SJSA1 (cell line): ENCODE measurements around the gene LYPD6B. TPM values are rescaled to one million over a fixed set of nuclear protein-coding genes. Genes with fewer than 3 reads are reported as not detected.

Source experiments
- DNase-seq, 2 experiments: peaks; one replicate each; pipeline ENCODE4 v3.0.0-alpha.2; 2015 to 2020; ENCODE audit warnings: low spot score in 2 of 2, low read depth in 1 of 2
- H3K27ac ChIP-seq: fragments of 250-450 bp; sonication (Bioruptor Pico); 2 replicates; pipeline ENCODE4 v1.5.1; 2020; ENCODE audit warnings: mild to moderate bottlenecking, moderate library complexity
- H3K27me3 ChIP-seq: fragments of 250-450 bp; sonication (Bioruptor Pico); replicated peaks from 2 replicates; pipeline ENCODE4 v1.5.1; 2020; ENCODE audit warnings: mild to moderate bottlenecking, moderate library complexity
- H3K36me3 ChIP-seq: fragments of 250-450 bp; sonication (Bioruptor Pico); 2 replicates; pipeline ENCODE4 v1.5.1; 2020; ENCODE audit warnings: mild to moderate bottlenecking
- H3K4me1 ChIP-seq: fragments of 250-450 bp; sonication (Bioruptor Pico); replicated peaks from 2 replicates; pipeline ENCODE4 v1.6.1; 2021; ENCODE audit warnings: mild to moderate bottlenecking
- H3K4me3 ChIP-seq: fragments of 250-450 bp; sonication (Bioruptor Pico); 2 replicates; pipeline ENCODE4 v1.5.1; 2020; ENCODE audit warnings: mild to moderate bottlenecking
- H3K9me3 ChIP-seq: fragments of 250-450 bp; sonication (Bioruptor Pico); replicated peaks from 2 replicates; pipeline ENCODE4 v1.5.1; 2020; ENCODE audit warnings: mild to moderate bottlenecking
- total RNA-seq: library from RNA; depleted of rRNA; stranded (reverse); fragments of >200 nt; shearing (Covaris generic); gene quantifications from 2 replicates; pipeline ENCODE4 v1.2.3, GENCODE V29; 2014

The LYPD6B gene
- total RNA-seq, 1 experiment from 2014 or later: 35.7 TPM

DNA sequence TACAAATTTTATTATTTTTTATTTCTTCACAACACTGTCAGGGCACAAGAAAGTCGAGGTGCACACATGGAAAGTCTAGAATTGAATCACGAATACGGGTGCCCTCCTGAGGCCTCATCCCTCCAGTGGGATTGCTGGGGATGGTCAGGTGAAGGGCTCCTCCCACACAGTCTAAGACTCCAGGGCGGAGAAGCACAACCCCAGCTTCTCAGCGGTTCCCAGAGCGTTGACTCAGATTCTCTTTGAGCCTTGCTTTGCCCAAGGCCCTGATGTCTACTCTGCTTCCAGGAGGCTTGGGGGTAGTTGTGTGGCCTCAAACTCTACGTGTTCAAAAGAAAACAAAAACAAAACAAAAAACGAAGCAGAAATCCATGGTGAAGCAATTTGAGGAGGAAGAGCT is 108.4 kb downstream of the LYPD6B start:
- Histone ChIP-seq H3K9me3 (no peaks in the 10 kb centered on the region), H3K4me1 (0 out of 2 replicates have a peak, but pooled peaks cover under 1% of the 10 kb centered on the region), H3K27me3 (no peaks in the 10 kb centered on the region), H3K4me3 (no peak overlapping the region), H3K36me3 (no peaks in the 10 kb centered on the region), H3K27ac (no peak overlapping the region)
- DNase-seq: no peak

DNA sequence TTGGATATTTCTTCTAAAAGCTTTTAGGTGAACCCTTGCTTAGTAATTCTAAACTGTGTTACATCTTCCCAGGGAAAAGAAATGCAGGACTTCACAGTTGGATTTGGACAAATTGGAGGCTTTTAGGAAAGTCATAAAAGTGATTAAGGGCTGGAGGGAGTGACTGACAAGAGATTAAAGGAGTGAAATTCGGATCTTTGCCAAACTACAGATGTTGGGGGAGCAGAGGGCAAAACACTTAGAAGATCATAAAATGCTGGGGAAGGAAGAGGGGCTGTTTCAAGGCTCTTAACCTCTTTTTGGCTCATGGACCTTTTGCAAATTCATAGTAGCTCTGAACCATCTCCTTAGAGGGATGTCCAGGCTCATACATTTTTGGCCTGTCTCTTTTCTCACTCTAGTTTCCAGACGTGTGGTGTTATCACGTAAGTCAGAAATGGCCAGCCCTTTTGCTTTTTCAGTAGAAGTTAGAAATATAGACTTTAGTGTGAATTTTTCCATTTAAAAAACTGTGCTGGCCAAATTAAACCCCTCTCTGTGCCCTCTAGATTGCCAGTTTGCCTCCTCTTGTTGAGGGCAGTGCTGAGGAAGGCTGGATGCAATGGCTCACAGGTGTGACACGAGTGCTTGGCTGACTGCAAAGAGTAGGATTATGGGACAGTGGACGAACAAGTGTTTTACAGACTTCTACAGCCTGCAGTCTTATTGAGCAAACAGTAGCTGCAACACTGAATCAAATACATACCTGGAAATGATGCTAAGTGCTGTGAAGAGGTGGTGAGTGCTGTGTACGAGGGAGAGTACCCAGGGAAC is 109.9 kb downstream of the LYPD6B start:
- no peaks in the 10 kb centered on the region for H3K27me3 ChIP-seq
- H3K36me3 ChIP-seq: no peaks in the 10 kb centered on the region
- H3K9me3 ChIP-seq: no peaks in the 10 kb centered on the region
- no peak overlapping the region for H3K27ac ChIP-seq
- DNase-seq: no peak
- no peak overlapping the region for H3K4me3 ChIP-seq
- H3K4me1 ChIP-seq: peaks cover 7% of the 10 kb centered on the region; the same call in 1 of the 2 replicates

DNA sequence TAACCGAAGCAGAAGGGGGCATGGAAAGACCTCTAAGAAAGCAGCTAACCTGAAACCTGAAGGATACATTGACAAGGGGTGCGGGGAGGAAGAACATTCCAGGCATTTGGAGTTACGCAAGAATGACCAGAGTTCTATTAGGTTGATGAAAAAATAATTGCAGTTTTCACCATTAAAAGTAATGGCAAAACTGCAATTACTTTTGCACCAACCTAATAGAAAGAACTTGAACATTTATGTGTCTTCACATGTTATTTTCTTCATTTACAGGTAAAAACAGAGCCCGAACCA is 110.5 kb downstream of the LYPD6B start:
- H3K27me3 ChIP-seq: no peaks in the 10 kb centered on the region
- H3K9me3 ChIP-seq: no peaks in the 10 kb centered on the region
- no peak overlapping the region for H3K27ac ChIP-seq
- no peak for DNase-seq
- H3K36me3 ChIP-seq: no peaks in the 10 kb centered on the region
- H3K4me1 ChIP-seq: peaks cover 7% of the 10 kb centered on the region; the same call in 1 of the 2 replicates
- H3K4me3 ChIP-seq: no peak overlapping the region

DNA sequence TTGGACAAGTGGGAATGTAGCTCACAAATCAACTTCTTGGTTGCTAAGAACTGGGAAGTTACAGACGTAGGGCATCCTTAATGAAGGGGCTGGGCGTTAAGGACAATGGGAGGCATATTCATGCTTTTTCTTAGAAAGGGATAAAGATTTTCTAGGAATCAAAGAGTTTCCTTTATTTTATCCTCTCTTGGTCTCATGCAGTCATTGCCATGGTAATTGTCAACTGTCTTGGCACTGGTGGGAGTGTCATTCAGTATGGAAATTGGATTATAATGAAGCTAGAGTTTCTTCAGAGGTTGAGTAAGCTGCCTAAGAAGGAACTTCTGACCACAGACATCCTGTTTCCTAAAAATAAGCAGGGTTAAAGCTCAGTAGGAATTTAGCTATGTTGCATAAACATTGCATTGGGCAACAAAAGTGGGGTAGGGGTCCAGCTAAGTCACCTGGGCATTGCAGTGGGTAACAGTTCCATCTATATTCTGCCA is 114.0 kb downstream of the LYPD6B start:
- no peaks in the 10 kb centered on the region for H3K9me3 ChIP-seq
- no peaks in the 10 kb centered on the region for H3K27me3 ChIP-seq
- H3K4me3 ChIP-seq: no peak overlapping the region
- no peak overlapping the region for H3K27ac ChIP-seq
- H3K4me1 ChIP-seq: peaks cover 7% of the 10 kb centered on the region; the same call in 1 of the 2 replicates
- no peaks in the 10 kb centered on the region for H3K36me3 ChIP-seq
- DNase-seq: no peak

DNA sequence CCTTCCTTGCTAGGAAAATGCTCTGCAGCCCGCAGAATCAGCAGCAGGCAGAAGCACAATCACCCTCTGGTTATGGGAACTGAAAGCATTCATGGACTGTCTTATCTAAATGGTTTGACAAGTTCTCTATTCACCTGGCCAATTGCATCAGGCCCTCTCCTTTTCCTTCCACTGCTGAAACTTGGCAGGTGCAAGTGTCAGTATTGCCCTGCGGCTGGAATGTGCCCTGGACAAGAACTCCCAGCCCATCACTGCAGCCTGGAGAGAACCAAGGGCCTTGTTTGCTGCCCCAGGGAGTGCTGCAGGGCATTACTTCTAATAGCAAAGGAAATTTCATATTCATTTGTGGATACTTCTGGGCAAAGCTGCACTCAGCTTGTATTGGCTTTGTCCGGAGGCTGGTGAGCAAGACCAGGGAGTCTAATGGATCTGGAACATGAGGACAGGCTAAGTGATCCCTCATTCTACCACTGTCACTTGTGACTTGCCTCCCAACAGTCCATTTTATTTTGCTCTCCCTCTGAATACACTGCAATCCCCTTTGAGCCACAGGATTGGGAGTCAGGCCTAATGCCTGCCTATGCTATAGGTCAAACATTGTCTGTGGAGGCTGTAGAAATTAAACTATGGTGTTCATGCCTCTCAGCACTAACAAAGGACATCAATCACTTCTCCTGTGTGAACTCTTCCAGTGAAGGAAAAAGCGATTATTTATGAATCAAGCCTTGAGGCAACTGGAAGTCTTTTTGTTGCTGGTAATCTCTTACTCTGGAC is 116.9 kb downstream of the LYPD6B start:
- Histone ChIP-seq H3K36me3 (no peaks in the 10 kb centered on the region), H3K27ac (no peak overlapping the region), H3K27me3 (no peaks in the 10 kb centered on the region), H3K4me1 (peaks cover 7% of the 10 kb centered on the region; the same call in 1 of the 2 replicates), H3K4me3 (no peak overlapping the region), H3K9me3 (no peaks in the 10 kb centered on the region)
- DNase-seq: no peak

DNA sequence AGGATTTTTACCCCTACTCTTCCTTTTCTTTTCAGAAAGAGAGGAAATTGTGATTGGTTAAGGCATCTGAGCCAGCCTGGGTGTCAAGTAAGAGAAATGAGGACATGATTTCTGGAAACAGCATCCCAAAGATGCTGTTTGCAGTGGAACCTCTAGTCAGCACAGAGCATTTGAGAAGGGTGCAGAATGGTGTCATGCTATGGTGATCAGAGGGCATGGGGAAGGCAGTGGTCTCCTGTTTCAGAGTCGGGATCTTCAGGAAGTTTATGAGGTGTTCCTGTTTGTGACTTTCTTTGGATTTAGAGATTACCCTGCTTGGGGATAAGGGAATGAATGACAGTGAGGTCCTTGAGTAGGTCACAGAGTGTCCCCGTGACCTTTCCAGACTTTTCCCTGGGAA is 117.5 kb downstream of the LYPD6B start:
- Histone ChIP-seq H3K4me3 (no peak overlapping the region), H3K36me3 (no peaks in the 10 kb centered on the region), H3K27ac (no peak overlapping the region), H3K27me3 (no peaks in the 10 kb centered on the region), H3K9me3 (no peaks in the 10 kb centered on the region), H3K4me1 (peaks cover 7% of the 10 kb centered on the region; the same call in 1 of the 2 replicates)
- DNase-seq: no peak

DNA sequence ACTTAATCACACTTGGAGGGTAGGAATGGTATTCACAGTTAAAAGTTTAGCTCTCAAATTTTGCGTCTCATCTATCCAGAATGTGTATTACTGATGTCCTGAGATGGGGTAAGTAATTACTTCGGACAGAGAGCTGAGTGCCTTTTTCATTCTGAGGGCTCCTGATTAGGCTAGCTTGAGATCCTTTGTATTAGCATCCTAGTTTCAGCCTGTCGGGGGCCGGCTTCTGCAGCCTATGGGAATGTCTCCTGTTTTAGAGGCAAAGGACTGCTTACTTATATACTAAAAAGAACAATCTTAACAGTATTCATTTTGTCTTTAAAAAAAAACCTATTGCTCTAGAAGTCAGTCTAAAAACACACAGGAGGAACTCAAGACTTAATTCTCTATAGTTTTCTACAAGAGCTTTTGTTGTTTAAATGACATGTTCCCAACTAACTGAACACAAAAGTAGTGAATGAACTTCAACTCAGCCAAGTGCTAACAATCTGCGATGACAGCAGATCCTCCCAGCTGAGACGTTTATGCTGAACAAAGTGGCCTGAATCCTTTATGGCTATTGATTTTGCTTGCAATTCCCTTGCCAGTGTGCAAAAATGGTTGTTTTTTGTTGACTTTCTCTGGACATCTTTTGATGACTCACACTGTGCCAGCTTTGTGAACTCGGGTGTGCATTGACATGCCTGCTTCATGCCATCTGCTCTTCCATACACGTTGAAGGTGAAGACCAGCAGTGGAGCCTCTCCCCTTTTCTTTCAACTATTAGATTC is 118.7 kb downstream of the LYPD6B start:
- Histone ChIP-seq H3K27ac (no peak overlapping the region), H3K4me1 (peaks cover 7% of the 10 kb centered on the region; the same call in 1 of the 2 replicates), H3K9me3 (no peaks in the 10 kb centered on the region), H3K4me3 (no peak overlapping the region), H3K27me3 (no peaks in the 10 kb centered on the region), H3K36me3 (no peaks in the 10 kb centered on the region)
- no peak for DNase-seq

DNA sequence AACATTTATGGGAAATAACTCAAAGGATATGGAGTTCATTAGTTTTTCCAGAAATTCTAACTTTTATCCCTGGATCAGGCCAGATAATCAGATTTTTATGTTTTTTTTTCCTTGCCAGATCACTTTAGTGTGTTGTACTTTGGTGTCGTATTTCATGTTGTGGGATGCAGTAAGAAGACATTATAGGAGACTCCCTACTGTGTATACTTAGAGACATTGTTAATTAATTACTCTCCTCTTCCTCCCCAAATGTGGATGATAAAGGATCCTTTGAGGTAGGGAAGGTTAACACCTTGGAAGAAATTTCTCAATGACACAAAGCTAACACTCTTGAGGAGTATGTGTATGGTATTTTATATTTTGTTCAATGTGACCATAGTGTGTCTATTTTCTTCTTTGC is 120.5 kb downstream of the LYPD6B start:
- Histone ChIP-seq H3K27me3 (no peaks in the 10 kb centered on the region), H3K9me3 (no peaks in the 10 kb centered on the region), H3K4me1 (no peaks in the 10 kb centered on the region), H3K4me3 (no peak overlapping the region), H3K27ac (no peak overlapping the region), H3K36me3 (no peaks in the 10 kb centered on the region)
- no peak for DNase-seq

DNA sequence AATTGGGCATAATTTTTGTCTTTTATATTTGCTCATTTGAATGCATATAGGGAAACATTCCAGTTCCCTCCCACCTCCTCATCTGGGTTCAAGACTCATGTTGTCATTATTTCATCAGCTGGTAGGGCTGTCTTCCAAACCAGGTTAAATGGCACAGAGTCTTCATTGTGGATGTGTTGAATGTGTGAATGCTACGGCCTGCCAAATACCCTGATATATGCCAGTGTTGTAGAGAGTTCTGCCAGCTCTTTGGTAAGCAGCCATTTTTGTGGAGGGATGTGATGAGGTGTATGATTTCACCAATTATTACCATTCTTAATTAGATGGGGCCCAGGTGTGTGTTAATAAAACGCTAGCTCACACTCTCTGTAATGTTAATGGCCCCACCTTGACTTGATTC is 121.7 kb downstream of the LYPD6B start:
- no peaks in the 10 kb centered on the region for H3K9me3 ChIP-seq
- H3K27ac ChIP-seq: no peak overlapping the region
- H3K4me3 ChIP-seq: no peak overlapping the region
- no peak for DNase-seq
- H3K27me3 ChIP-seq: no peaks in the 10 kb centered on the region
- no peaks in the 10 kb centered on the region for H3K36me3 ChIP-seq
- H3K4me1 ChIP-seq: no peaks in the 10 kb centered on the region

DNA sequence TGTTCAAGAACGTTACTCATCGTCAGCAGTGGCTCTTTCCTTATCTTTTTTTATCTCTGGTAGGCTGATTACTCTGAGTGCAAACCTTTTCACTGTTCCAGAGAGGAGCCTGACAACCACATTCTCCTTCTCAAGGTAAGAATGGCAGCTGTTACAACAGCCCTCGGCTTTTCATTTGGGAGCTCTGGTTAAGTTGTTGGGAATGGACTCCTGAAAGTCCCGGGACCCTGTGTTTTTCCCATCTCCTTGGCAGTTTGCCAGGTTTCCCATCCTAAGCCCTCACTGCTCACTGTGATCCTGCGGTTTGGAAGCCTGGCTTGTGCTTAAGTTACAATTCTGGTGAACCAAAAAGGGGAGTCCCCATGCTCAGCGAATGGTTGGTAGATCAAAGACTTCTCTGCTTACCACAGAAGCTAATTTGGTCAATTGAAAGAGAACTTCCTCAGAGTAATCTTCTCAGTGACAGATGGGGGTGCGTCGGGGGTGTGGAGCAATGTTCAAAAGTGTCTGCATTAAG is 122.3 kb downstream of the LYPD6B start:
- H3K27ac ChIP-seq: no peak overlapping the region
- no peaks in the 10 kb centered on the region for H3K9me3 ChIP-seq
- DNase-seq: no peak
- H3K4me1 ChIP-seq: no peaks in the 10 kb centered on the region
- H3K4me3 ChIP-seq: no peak overlapping the region
- no peaks in the 10 kb centered on the region for H3K36me3 ChIP-seq
- H3K27me3 ChIP-seq: no peaks in the 10 kb centered on the region

DNA sequence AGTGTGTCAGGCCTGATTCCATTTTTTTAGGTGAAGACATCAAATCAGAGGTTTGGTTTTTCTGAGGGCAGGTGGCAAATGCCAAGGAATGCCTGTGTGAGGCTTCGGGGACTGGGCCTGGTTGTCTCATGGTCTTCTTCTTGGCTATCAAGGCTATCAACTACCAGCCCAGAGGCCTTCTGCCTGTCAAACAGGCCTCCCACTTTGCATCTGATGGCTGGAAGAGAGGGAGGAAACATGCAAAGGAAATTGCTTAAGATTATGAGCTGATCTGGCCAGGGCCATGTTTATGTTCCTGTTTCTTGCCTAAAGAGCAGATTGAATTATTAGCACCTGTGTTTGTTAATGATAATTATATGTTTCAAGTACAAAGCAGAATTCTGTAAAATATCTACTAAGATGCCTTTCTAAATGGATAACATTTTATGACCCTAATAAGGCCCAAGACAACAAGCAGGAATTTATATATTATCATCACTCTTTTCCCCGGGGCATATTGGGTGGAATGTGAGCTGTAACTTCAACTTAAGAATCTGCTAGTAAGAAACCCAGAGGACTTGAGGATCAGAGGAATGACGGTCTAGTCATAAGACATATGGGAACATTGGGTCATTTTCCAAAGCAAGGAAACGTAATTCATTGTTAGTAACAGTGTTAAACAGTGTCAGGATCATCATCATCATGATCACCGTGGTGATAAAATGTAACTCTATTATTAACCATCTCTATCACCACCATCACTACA is 123.2 kb downstream of the LYPD6B start:
- Histone ChIP-seq H3K4me1 (no peaks in the 10 kb centered on the region), H3K9me3 (no peaks in the 10 kb centered on the region), H3K36me3 (no peaks in the 10 kb centered on the region), H3K27ac (no peak overlapping the region), H3K27me3 (no peaks in the 10 kb centered on the region), H3K4me3 (no peak overlapping the region)
- DNase-seq: no peak

DNA sequence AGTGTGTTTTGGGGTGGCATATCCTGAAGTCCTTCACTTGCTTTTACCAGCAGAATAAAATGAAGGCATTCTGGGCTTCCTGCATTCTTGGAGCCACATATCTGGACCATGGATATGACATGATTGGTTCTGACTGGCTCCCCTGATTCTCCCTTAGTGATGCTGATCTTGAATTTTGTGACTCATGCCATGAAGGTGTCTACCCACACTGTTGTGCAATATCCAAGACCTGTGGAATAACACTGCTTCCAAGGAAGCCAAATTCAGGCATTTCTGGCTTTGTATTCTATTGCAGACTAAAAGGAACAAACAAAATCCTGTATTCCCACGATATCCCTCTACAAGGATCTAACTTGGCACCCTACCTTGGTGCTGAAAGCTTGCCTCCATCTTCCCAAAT is 125.8 kb downstream of the LYPD6B start:
- no peak for DNase-seq
- Histone ChIP-seq H3K4me3 (no peak overlapping the region), H3K36me3 (no peaks in the 10 kb centered on the region), H3K27me3 (no peaks in the 10 kb centered on the region), H3K9me3 (no peaks in the 10 kb centered on the region), H3K4me1 (0 out of 2 replicates have a peak, but pooled peaks cover 3% of the 10 kb centered on the region), H3K27ac (no peak overlapping the region)

DNA sequence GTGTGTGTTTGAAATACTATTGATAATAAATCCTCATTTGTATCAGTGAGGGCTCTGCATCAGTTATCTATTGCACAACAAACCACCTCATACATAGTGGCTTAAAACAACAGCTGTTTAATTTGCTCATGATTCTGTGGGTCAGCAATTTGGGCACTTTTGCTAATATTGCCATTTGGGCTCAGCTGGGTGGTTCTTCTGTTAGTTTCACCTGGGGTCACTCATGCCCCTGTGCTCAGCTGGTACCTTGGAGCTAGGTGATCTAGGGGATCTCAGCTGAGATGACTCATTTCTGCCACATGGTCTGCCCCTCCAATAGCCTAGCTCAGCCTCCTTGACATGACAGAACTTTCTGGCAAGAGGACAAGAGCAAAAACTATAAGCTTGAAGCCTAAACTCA is 126.3 kb downstream of the LYPD6B start:
- DNase-seq: no peak
- H3K9me3 ChIP-seq: no peaks in the 10 kb centered on the region
- peaks cover 5% of the 10 kb centered on the region; the same call in 1 of the 2 replicates for H3K4me1 ChIP-seq
- no peaks in the 10 kb centered on the region for H3K36me3 ChIP-seq
- no peaks in the 10 kb centered on the region for H3K27me3 ChIP-seq
- H3K4me3 ChIP-seq: no peak overlapping the region
- no peak overlapping the region for H3K27ac ChIP-seq
